Type B pancreatic cell (in vitro differentiated cells): Measurements from ENCODE around the gene RARB. TPM values are rescaled to one million over a fixed set of nuclear protein-coding genes. Genes with fewer than 3 reads are reported as not detected.

Source experiments
- DNase-seq: peaks from one replicate; pipeline ENCODE4 v3.0.0; 2021; ENCODE audit warnings: mixed read lengths; ENCODE audit not compliant: unreplicated experiment; ENCODE audit errors: extremely low spot score
- H3K27ac Mint-ChIP-seq: 2 replicates; pipeline ENCODE4 v1.8.0; 2021; ENCODE audit warnings: mild to moderate bottlenecking, mixed read lengths
- H3K27me3 Mint-ChIP-seq: 2 replicates; pipeline ENCODE4 v1.8.0; 2021; ENCODE audit warnings: mixed read lengths
- H3K36me3 Mint-ChIP-seq: 2 replicates; pipeline ENCODE4 v1.8.0; 2021; ENCODE audit warnings: mixed read lengths
- H3K4me1 Mint-ChIP-seq: one replicate; pipeline ENCODE4 v1.8.0; 2021; ENCODE audit warnings: mixed read lengths; ENCODE audit not compliant: unreplicated experiment
- H3K4me3 Mint-ChIP-seq: 2 replicates; pipeline ENCODE4 v1.8.0; 2021; ENCODE audit warnings: mild to moderate bottlenecking, mixed read lengths
- H3K9me3 Mint-ChIP-seq: 2 replicates; pipeline ENCODE4 v1.8.0; 2021; ENCODE audit warnings: mixed read lengths
- total RNA-seq: library from RNA; stranded (reverse); gene quantifications from 2 replicates; pipeline ENCODE4 v1.2.1, GENCODE V29; 2021; ENCODE audit warnings: low replicate concordance
- TF ChIP-seq, protein P1 (sequence below): fragments of 200-600 bp; sonication (generic); conservative IDR thresholded peaks from 2 replicates; pipeline ENCODE4 v1.5.0; 2021; ENCODE audit warnings: antibody characterized with exemption, mild to moderate bottlenecking

The RARB gene
- total RNA-seq, 1 donor from 2014 or later = 28.2 TPM

DNA sequence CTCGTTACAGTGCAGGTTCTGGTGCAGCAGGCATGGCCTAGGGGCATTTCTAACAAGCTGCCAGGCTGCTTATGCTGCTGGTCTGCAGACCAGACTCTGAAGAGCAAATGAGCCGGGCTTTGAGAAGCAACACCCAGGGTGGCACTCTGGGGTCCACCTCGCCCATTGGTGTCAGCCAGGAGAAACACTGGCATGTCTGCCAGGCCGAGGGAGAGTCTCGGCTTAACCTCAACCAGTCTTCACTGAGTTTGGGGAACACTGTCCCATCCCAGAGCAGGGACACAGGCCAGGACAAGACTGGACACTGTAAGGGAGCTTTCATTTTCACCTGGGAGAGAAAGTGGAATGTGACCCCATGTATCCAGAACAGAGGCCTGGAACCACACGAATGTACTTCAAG, 143.2 kb downstream of the RARB start:
- peaks cover 3% of the 10 kb centered on the region for H3K9me3 Mint-ChIP-seq
- H3K4me3 Mint-ChIP-seq = no peak overlapping the region
- peaks cover 12% of the 10 kb centered on the region for H3K4me1 Mint-ChIP-seq
- no peaks in the 10 kb centered on the region for H3K27me3 Mint-ChIP-seq
- no peak overlapping the region for H3K27ac Mint-ChIP-seq
- TF ChIP-seq, protein P1, sequence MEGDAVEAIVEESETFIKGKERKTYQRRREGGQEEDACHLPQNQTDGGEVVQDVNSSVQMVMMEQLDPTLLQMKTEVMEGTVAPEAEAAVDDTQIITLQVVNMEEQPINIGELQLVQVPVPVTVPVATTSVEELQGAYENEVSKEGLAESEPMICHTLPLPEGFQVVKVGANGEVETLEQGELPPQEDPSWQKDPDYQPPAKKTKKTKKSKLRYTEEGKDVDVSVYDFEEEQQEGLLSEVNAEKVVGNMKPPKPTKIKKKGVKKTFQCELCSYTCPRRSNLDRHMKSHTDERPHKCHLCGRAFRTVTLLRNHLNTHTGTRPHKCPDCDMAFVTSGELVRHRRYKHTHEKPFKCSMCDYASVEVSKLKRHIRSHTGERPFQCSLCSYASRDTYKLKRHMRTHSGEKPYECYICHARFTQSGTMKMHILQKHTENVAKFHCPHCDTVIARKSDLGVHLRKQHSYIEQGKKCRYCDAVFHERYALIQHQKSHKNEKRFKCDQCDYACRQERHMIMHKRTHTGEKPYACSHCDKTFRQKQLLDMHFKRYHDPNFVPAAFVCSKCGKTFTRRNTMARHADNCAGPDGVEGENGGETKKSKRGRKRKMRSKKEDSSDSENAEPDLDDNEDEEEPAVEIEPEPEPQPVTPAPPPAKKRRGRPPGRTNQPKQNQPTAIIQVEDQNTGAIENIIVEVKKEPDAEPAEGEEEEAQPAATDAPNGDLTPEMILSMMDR = no peak
- H3K36me3 Mint-ChIP-seq = peaks cover 28% of the 10 kb centered on the region
- no peak for DNase-seq

- Mint-ChIP-seq H3K27me3 (no peaks in the 10 kb centered on the region), H3K36me3 (peaks cover 28% of the 10 kb centered on the region), H3K9me3 (peaks cover 3% of the 10 kb centered on the region), H3K4me1 (peaks cover 12% of the 10 kb centered on the region), H3K4me3 (no peak overlapping the region), H3K27ac (no peak overlapping the region)
- no peak for DNase-seq
- TF ChIP-seq, protein P1 = no peak
Observed at GRCh38 chr3:25572336-25572735, 144.3 kb downstream of the RARB start.

GRCh38 chr3:25572919-25573385, 144.9 kb downstream of the RARB start:
- H3K4me1 Mint-ChIP-seq = peaks cover 12% of the 10 kb centered on the region
- H3K4me3 Mint-ChIP-seq = no peak overlapping the region
- no peak overlapping the region for H3K27ac Mint-ChIP-seq
- no peaks in the 10 kb centered on the region for H3K27me3 Mint-ChIP-seq
- TF ChIP-seq, protein P1 = no peak
- no peak for DNase-seq
- peaks cover 3% of the 10 kb centered on the region for H3K9me3 Mint-ChIP-seq
- H3K36me3 Mint-ChIP-seq = peaks cover 29% of the 10 kb centered on the region

GRCh38 chr3:25573386-25574171, 145.5 kb downstream of the RARB start:
- Mint-ChIP-seq H3K4me1 (peaks cover 12% of the 10 kb centered on the region), H3K36me3 (peaks cover 36% of the 10 kb centered on the region), H3K9me3 (peaks cover 3% of the 10 kb centered on the region), H3K27me3 (no peaks in the 10 kb centered on the region), H3K27ac (no peak overlapping the region), H3K4me3 (no peak overlapping the region)
- TF ChIP-seq, protein P1 = no peak
- DNase-seq = no peak

- Mint-ChIP-seq H3K9me3 (peaks cover 3% of the 10 kb centered on the region), H3K4me3 (no peak overlapping the region), H3K27ac (no peak overlapping the region), H3K27me3 (no peaks in the 10 kb centered on the region), H3K4me1 (peaks cover 9% of the 10 kb centered on the region), H3K36me3 (peaks cover 34% of the 10 kb centered on the region)
- TF ChIP-seq, protein P1 = no peak
- no peak for DNase-seq
Observed at GRCh38 chr3:25574172-25574765, 146.2 kb downstream of the RARB start.
